K562 (cell line): Measurements from ENCODE around the gene SRMS. TPM values are rescaled to one million over a fixed set of nuclear protein-coding genes. Genes with fewer than 3 reads are reported as not detected.

Source experiments
- ATF1 ChIP-seq, 2 experiments: fragments of 450-650 bp in 1 of 2; IDR thresholded peaks; 2 replicates each; pipeline ENCODE4 v1.6.1; 2016; ENCODE audit warnings: missing compliant biosample characterization in 1 of 2, missing genetic modification characterization in 1 of 2
- BMI1 ChIP-seq: fragments of 150-350 bp; IDR thresholded peaks from 2 replicates; pipeline ENCODE4 v1.6.1; 2014; ENCODE audit warnings: low read length
- BRCA1 ChIP-seq, 2 experiments: fragments of 450-650 bp in 1 of 2; sonication (generic) in 1 of 2; formaldehyde crosslinking in 1 of 2; IDR thresholded peaks; 2 replicates each; pipeline versions ENCODE4 v1.5.0 to v1.6.1; 2017 to 2020; ENCODE audit warnings: mild to moderate bottlenecking in 1 of 2, missing genetic modification reagents in 1 of 2
- CSDE1 ChIP-seq, 2 experiments: fragments of 450-650 bp; IDR thresholded peaks; 2 replicates each; pipeline ENCODE4 v1.6.1; 2016; ENCODE audit warnings: mild to moderate bottlenecking in 1 of 2
- EGR1 ChIP-seq: fragments of 450-650 bp; conservative IDR thresholded peaks from 2 replicates; pipeline ENCODE4 v1.6.1; 2017; ENCODE audit warnings: mild to moderate bottlenecking
- ELF4 ChIP-seq: fragments of 450-650 bp; formaldehyde crosslinking; IDR thresholded peaks from 2 replicates; pipeline ENCODE4 v1.4.0; 2022; ENCODE audit warnings: missing genetic modification characterization
- KDM4B ChIP-seq, 2 experiments: fragments of 450-650 bp in 1 of 2; sonication (generic) in 1 of 2; IDR thresholded peaks; 2 replicates each; pipeline ENCODE4 v1.6.1; 2016 to 2017; ENCODE audit warnings: borderline replicate concordance in 2 of 2, antibody characterized with exemption in 1 of 2, low read depth in 1 of 2, mild to moderate bottlenecking in 1 of 2
- KLF16 ChIP-seq: IDR thresholded peaks from 2 replicates; pipeline ENCODE4 v1.6.1; 2016; ENCODE audit warnings: antibody characterized with exemption
- NFYB ChIP-seq: IDR thresholded peaks from 2 replicates; pipeline ENCODE4 v1.6.1; 2011; ENCODE audit warnings: mild to moderate bottlenecking, moderate library complexity; ENCODE audit not compliant: insufficient read length; ENCODE audit errors: extremely low read depth
- NR4A1 ChIP-seq, 2 experiments: fragments of 250-450 bp in 1 of 2; fragments of 450-650 bp in 1 of 2; sonication (Bioruptor Pico) in 1 of 2; IDR thresholded peaks; 2 replicates each; pipeline versions ENCODE4 v1.4.0 to v1.6.1; 2016 to 2020; ENCODE audit warnings: mild to moderate bottlenecking in 2 of 2, missing compliant biosample characterization in 1 of 2, missing genetic modification characterization in 1 of 2, moderate library complexity in 1 of 2
- PHF8 ChIP-seq: fragments of 200-600 bp; sonication (generic); IDR thresholded peaks from 2 replicates; pipeline ENCODE4 v1.6.1; 2012; ENCODE audit warnings: mixed run types, mild to moderate bottlenecking, inconsistent platforms, low read length, moderate library complexity, borderline replicate concordance
- PHTF2 ChIP-seq: fragments of 250-450 bp; sonication (Bioruptor Pico); IDR thresholded peaks from 2 replicates; pipeline ENCODE4 v1.5.0; 2021; ENCODE audit warnings: mild to moderate bottlenecking
- POU5F1 ChIP-seq: fragments of 150-350 bp; IDR thresholded peaks from 2 replicates; pipeline ENCODE4 v1.6.1; 2014; ENCODE audit warnings: borderline replicate concordance, low read length, low read depth, mild to moderate bottlenecking; ENCODE audit not compliant: partially characterized antibody
- RBM39 ChIP-seq: fragments of 200-400 bp; formaldehyde crosslinking; optimal IDR thresholded peaks from 2 replicates; pipeline ENCODE3; 2018; ENCODE audit warnings: low read depth, low read length
- SMAD4 ChIP-seq: fragments of 250-450 bp; sonication (Bioruptor Pico); conservative IDR thresholded peaks from 2 replicates; pipeline ENCODE4 v1.8.0; 2021; ENCODE audit warnings: inconsistent platforms, mild to moderate bottlenecking, moderate library complexity
- SMARCE1 ChIP-seq: fragments of 450-650 bp; IDR thresholded peaks from 2 replicates; pipeline ENCODE4 v1.7.1; 2016; ENCODE audit warnings: mild to moderate bottlenecking
- XRCC5 ChIP-seq: fragments of 200-400 bp; formaldehyde crosslinking; IDR thresholded peaks from 2 replicates; pipeline ENCODE4 v1.6.1; 2017; ENCODE audit warnings: low read depth, mild to moderate bottlenecking, low read length
- ZNF197 ChIP-seq: fragments of 200-800 bp; sonication (Bioruptor generic); IDR thresholded peaks from 2 replicates; pipeline ENCODE4 v1.6.1; 2016; ENCODE audit warnings: low read depth, missing genetic modification characterization, missing compliant biosample characterization
- ZNF23 ChIP-seq: fragments of 250-450 bp; sonication (Bioruptor Pico); IDR thresholded peaks from 2 replicates; pipeline ENCODE4 v1.4.0; 2020; ENCODE audit warnings: mild to moderate bottlenecking
- ZNF239 ChIP-seq: fragments of 250-450 bp; sonication (Bioruptor Pico); IDR thresholded peaks from 2 replicates; pipeline ENCODE4 v1.4.0; 2020; ENCODE audit warnings: mild to moderate bottlenecking
- polyA plus RNA-seq, 8 experiments: library from polyadenylated mRNA; depleted of rRNA in 4 of 8; stranded (reverse) in 5 of 8; unstranded in 3 of 8; fragments of >200 nt; fragmentation: Nextera tagmentation in 2 of 8; fragmentation: Illumina TruSeq in 1 of 8; extraction: Ambion mirVana in 2 of 8; extraction: Trizol in 1 of 8; gene quantifications; 2 replicates each; pipeline versions ENCODE4 v1.2.1 to v1.2.3, GENCODE V29; 2011 to 2014; ENCODE audit warnings: inconsistent platforms in 1 of 8, missing spikeins in 1 of 8
- total RNA-seq, 7 experiments: library from RNA; depleted of rRNA in 6 of 7; stranded (reverse); fragments of >200 nt in 6 of 7; fragmentation: Illumina TruSeq in 2 of 7; extraction: Trizol in 2 of 7; gene quantifications; 2 replicates each; pipeline versions ENCODE4 v1.2.1 to v1.2.3, GENCODE V29; 2011 to 2021; ENCODE audit warnings: low replicate concordance in 1 of 7
- TF ChIP-seq, protein P1 (sequence below): fragments of 450-650 bp; IDR thresholded peaks from 2 replicates; pipeline ENCODE4 v1.7.0; 2016; ENCODE audit warnings: borderline replicate concordance
- TF ChIP-seq, protein P2 (sequence below): fragments of 250-450 bp; sonication (Bioruptor Pico); IDR thresholded peaks from 2 replicates; pipeline ENCODE4 v1.5.1; 2021; ENCODE audit warnings: mild to moderate bottlenecking
- TF ChIP-seq, protein P3 (sequence below): fragments of 250-450 bp; sonication (Bioruptor Pico); IDR thresholded peaks from 2 replicates; pipeline ENCODE4 v1.5.0; 2021
- TF ChIP-seq, protein P4 (sequence below), 2 experiments: fragments of 450-650 bp in 1 of 2; sonication (generic) in 1 of 2; formaldehyde crosslinking; conservative IDR thresholded peaks; 2 replicates each; pipeline versions ENCODE4 v1.4.0 to v1.8.1; 2020 to 2022; ENCODE audit warnings: mild to moderate bottlenecking in 1 of 2, missing genetic modification reagents in 1 of 2

The SRMS gene
- total and polyA plus RNA-seq, 9 of the 15 experiments (the other 6 are each of a cell fraction or from before 2014, with no cell fraction given) = 0.07 TPM; not detected in 8

DNA sequence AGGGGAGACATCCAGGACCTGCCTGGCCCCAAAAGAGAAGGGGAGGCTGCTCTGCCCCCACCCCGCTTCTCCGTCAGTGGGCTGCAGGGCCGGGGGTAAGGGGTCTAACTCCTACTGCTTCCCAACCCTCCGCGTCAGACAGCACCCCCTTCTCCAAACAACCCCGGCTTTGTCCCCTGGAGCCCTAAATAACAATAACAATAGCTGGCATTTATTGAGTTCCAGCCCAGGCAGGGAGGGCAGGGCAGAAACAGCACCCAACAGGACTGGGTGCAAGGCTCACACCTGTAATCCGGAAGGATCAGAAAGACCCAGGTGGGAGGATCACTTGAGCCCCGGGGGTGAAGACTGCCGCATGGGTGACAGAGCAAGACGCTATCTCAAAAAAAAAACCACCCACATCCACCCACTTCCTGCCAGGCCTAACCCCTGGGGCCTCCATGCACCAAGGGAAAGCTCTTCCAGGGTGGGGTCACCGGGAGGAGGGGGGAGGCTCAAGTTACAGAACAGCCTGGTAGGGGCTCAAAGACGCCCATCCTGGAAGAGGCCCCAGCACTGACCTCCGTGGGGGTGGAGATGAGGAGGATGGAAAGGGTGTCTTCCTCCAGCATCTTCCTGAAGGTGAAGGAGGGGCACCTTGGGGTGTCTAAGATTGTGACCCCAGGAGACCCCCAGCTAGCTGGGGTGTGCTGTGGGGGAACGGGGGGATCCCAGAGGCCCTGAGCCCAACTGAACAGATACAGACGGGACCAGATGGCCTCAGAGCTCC, 5.1 kb upstream of the SRMS start (continued):
- TF ChIP-seq, protein P1, sequence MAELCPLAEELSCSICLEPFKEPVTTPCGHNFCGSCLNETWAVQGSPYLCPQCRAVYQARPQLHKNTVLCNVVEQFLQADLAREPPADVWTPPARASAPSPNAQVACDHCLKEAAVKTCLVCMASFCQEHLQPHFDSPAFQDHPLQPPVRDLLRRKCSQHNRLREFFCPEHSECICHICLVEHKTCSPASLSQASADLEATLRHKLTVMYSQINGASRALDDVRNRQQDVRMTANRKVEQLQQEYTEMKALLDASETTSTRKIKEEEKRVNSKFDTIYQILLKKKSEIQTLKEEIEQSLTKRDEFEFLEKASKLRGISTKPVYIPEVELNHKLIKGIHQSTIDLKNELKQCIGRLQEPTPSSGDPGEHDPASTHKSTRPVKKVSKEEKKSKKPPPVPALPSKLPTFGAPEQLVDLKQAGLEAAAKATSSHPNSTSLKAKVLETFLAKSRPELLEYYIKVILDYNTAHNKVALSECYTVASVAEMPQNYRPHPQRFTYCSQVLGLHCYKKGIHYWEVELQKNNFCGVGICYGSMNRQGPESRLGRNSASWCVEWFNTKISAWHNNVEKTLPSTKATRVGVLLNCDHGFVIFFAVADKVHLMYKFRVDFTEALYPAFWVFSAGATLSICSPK = no peak
- 0 out of 2 replicates have a peak, but pooled peaks have one; percentile 19 for TF ChIP-seq ELF4
- TF ChIP-seq ZNF239 (CRISPR knock-in tag) = no peak
- no peak for TF ChIP-seq NR4A1 (CRISPR knock-in tag; IDR thresholded peaks at IDR 0.05)
- no peak for TF ChIP-seq NR4A1 (tag; IDR thresholded peaks at IDR 0.05)
- no peak; the same call in 1 of the 2 replicates for TF ChIP-seq PHF8
- peak; percentile 63; the same call in 1 of the 2 replicates for TF ChIP-seq XRCC5
- no peak; the same call in 1 of the 2 replicates for TF ChIP-seq SMARCE1
- peak; percentile 95 for TF ChIP-seq EGR1
- TF ChIP-seq SMAD4 (CRISPR knock-in tag) = 0 out of 2 replicates have a peak, but pooled peaks have one; percentile 22
- no peak for TF ChIP-seq CSDE1 (IDR thresholded peaks at IDR 0.05)
- no peak for TF ChIP-seq NFYB
- no peak for TF ChIP-seq ZNF197 (CRISPR knock-in tag)
- no peak for TF ChIP-seq BMI1
- no peak for TF ChIP-seq PHTF2 (CRISPR knock-in tag)
- TF ChIP-seq ATF1 (CRISPR knock-in tag; IDR thresholded peaks at IDR 0.05) = no peak
- peak; percentile 38; the same call in 1 of the 2 replicates for TF ChIP-seq ATF1 (tag; IDR thresholded peaks at IDR 0.05)
- no peak for TF ChIP-seq POU5F1
- TF ChIP-seq, protein P2, sequence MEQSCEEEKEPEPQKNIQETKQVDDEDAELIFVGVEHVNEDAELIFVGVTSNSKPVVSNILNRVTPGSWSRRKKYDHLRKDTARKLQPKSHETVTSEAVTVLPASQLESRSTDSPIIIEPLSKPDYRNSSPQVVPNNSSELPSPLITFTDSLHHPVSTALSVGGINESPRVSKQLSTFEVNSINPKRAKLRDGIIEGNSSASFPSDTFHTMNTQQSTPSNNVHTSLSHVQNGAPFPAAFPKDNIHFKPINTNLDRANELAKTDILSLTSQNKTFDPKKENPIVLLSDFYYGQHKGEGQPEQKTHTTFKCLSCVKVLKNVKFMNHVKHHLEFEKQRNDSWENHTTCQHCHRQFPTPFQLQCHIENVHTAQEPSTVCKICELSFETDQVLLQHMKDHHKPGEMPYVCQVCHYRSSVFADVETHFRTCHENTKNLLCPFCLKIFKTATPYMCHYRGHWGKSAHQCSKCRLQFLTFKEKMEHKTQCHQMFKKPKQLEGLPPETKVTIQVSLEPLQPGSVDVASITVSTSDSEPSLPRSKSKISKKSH (CRISPR knock-in tag) = no peak
- TF ChIP-seq, protein P3, sequence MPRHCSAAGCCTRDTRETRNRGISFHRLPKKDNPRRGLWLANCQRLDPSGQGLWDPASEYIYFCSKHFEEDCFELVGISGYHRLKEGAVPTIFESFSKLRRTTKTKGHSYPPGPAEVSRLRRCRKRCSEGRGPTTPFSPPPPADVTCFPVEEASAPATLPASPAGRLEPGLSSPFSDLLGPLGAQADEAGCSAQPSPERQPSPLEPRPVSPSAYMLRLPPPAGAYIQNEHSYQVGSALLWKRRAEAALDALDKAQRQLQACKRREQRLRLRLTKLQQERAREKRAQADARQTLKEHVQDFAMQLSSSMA (CRISPR knock-in tag) = no peak
- TF ChIP-seq BRCA1 (IDR thresholded peaks at IDR 0.05) = no peak
- no peak for TF ChIP-seq BRCA1 (CRISPR knock-in tag; IDR thresholded peaks at IDR 0.05)
- no peak for TF ChIP-seq KLF16
- no peak for TF ChIP-seq ZNF23
- TF ChIP-seq KDM4B (IDR thresholded peaks at IDR 0.05; ENCODE audit: borderline replicate concordance in 2 of 2, low read depth in 1 of 2) = no peak
- no peak for TF ChIP-seq RBM39
- TF ChIP-seq, protein P4, sequence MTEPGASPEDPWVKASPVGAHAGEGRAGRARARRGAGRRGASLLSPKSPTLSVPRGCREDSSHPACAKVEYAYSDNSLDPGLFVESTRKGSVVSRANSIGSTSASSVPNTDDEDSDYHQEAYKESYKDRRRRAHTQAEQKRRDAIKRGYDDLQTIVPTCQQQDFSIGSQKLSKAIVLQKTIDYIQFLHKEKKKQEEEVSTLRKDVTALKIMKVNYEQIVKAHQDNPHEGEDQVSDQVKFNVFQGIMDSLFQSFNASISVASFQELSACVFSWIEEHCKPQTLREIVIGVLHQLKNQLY (CRISPR knock-in tag; conservative IDR thresholded peaks at IDR 0.05) = no peak
